Measurements from ENCODE around the gene SERPINI1.

Gene SERPINI1, protein sequence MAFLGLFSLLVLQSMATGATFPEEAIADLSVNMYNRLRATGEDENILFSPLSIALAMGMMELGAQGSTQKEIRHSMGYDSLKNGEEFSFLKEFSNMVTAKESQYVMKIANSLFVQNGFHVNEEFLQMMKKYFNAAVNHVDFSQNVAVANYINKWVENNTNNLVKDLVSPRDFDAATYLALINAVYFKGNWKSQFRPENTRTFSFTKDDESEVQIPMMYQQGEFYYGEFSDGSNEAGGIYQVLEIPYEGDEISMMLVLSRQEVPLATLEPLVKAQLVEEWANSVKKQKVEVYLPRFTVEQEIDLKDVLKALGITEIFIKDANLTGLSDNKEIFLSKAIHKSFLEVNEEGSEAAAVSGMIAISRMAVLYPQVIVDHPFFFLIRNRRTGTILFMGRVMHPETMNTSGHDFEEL

DNA sequence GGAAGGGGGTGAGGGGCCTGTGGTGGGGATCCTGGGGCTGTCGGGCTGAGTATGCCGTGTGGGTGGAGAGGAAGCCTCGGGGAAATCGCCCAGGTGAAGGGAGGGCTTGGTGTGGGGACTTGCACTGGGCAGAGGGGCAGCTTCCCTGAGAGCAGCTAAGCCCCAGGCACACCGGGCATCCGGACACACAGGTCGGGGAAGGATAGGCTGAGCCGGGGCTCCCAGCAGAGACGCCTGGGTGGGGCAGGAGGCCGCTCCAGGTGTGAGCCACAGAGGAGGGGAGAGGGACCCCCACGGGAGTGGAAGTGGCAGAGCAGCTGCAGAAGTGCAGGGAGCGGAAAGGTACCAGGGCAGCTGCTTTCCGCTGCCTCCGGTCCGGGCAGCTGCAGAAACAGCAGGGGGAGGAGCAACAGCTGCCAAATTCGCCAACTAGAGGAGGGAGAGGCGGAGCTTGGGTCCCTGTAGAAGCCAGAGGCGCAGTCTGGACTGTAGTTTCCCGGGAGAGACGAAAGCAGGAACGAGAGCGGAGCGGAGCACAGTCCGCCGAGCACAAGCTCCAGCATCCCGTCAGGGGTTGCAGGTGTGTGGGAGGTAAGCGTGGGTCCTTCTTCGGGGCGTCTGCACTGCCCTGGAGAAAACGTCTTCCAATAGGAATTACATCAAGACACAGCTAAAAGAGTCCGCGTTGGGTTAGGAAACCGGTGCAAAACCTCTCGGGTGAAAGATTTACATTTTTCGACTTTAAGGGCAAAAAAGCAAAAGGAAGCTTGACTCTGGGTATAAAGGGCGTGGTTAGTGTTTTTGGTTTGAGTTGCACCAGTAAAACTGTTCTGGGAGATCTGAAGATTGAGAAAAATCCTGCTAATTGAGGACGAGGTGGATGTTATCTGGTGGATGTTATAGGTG, at the start of gene SERPINI1:
TSS of gene SERPINI1 (plus strand) at position 489 of the 906 bp plus-strand sequence. CDS start 53,408 bp downstream, outside the sequence.
- DNase-seq (ENCODE audit: extremely low read depth in 1 of 2, low read depth in 1 of 2) = peak; percentile 59 to 70

DNA sequence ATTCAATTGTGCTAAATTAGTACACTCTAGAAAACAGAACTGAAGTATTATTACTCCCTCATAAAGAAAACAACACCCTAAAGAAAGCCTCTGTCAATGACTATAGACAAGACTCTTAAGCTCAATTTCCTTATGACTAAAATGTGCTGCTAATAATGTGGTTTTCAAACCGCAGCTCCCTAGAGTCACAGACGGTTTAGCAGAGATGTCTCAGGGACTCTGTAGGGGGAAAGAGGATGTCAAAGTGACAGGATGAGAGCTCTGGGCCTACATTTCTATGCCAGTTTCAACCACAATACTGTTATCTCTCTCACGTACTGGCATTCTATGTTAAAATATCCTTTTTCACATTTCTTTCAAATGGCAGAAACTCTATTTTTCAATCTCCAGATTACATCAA, 44.2 kb upstream of the SERPINI1 start:
- peak in 1 of 2 donors; percentile 11 for DNase-seq (ENCODE audit: extremely low read depth in 1 of 2, low read depth in 1 of 2)

DNA sequence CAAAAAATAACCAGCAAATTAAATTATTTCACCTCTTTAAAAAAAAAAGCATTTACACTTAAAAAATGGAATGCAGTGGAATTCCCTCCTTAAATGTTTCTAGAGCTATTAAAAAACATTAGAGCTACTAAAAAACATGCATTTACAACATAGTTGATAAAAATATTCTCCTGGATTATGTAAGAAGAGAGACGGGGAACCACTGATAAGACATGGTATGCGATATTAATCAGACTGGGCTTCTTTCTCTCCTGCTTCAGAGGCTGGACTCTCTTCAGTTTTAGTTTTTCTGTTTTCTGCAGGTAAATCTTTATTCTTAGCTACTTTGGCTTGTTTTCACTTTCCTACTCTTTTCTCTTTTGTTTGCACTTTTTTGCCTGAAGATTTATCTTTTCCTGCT, 41.4 kb upstream of the SERPINI1 start:
- no peak for DNase-seq (ENCODE audit: extremely low read depth in 1 of 2, low read depth in 1 of 2)

DNA sequence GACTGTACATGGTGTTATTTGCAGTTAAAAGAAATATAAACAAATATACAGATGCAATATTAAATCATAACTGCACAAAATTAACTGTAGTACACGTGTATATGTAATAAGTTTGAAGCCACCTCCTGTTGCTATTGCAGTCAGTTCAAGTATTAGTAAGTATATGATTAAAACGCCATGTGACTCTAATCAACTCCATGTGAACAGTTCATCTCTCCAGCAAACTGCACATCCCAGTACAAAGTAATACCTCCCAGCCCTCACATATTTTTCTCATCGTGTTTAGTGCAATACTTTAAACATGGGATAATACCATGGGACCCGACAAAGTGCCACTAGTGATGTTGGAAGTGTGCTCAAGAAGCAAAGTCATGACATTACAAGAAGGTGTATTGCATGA, 35.5 kb upstream of the SERPINI1 start:
- no peak for DNase-seq (ENCODE audit: extremely low read depth in 1 of 2, low read depth in 1 of 2)

DNA sequence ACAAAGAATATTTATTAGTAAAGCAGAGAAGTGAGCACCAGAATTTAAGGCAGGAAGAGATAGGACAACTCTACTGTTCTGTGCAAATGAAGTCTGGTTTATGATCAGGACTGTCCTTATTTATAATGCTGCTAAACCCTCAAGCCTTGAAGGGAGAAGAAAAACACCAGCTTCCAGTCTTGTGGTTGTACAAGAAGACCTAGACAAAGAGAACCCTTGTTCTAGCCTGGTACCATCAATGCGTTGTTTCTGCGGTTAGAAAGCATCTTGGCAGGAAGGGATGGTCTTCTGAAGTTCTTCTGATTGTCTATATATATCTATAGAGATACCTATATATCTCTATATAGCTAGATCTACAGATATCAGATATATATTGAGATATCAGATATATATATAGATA, 34.6 kb upstream of the SERPINI1 start:
- DNase-seq (ENCODE audit: extremely low read depth in 1 of 2, low read depth in 1 of 2) = no peak

DNA sequence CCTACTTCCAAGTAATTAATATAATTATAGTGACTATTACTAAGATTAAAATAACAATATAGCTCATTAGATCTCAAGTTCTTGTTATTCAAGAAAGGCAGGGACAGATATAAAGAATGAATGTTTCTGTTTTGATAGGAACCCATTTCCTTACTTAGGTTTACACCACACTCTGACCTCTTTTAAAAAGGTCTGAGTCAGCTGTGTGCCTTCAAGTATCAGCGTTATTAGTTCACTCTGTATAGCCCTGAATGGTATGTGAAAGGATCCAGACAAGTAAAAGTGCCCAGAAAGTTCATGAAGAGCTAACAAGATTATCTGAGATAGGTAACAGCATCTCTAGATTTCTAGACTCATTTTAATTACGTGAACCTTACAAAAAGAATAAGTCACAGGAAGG, 29.7 kb upstream of the SERPINI1 start:
- DNase-seq (ENCODE audit: extremely low read depth in 1 of 2, low read depth in 1 of 2) = no peak

DNA sequence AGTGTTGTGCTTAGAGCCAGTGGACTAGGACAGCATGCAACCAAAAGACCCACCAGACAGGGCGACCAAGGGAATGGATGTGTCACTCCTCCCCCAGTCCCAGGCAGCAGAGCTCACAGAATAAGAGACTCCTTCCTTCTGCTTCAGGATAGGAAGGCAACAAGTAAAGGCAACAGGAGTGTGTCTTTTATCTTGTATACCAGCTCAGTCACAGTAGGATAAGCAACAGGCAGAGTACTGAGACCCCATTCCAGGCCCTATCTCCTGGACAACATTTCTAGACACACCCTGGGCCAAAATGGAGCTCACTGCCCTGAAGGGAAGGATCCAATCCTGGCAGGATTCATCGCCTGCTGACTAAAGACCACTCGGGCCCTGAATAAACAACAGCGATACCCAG, 25.8 kb upstream of the SERPINI1 start:
- no peak for DNase-seq (ENCODE audit: extremely low read depth in 1 of 2, low read depth in 1 of 2)

DNA sequence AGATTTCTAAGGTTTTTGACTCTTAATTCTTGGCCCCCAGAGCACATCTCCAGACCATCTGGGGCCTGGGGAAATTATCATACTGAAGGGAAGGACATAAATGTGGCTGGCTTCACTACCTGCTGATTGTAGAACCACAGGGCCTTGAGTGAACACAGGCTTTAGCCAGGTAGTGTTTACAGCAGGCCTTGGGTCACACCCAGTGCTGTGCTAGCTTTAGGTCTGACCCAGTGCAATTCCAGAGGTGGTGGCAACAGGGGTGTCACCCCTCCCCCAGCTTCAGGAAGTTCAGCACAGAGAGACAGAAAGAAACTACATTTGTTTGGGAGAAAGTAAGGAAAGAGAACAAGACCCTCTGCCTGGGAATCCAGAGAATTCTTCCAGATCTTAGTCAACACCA, 25.0 kb upstream of the SERPINI1 start:
- DNase-seq (ENCODE audit: extremely low read depth in 1 of 2, low read depth in 1 of 2) = no peak

DNA sequence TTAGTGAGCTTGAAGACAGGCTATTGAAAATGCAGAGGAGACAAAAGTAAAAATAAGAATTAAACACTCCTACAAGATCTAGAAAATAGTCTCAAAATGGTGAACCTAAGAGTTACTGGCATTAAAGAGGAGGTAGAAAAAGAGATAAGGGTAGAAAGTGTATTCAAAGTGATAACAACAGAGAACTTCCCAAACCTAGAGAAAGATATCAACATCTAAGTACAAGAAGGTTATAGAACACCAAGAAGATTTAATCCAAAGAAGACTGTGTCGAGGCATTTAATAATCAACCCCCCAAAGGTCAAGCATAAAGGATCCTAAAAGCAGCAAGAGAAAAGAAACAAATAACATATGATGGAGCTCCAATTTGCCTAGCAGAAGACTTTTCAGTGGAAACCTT, 24.1 kb upstream of the SERPINI1 start:
- DNase-seq (ENCODE audit: extremely low read depth in 1 of 2, low read depth in 1 of 2) = no peak

DNA sequence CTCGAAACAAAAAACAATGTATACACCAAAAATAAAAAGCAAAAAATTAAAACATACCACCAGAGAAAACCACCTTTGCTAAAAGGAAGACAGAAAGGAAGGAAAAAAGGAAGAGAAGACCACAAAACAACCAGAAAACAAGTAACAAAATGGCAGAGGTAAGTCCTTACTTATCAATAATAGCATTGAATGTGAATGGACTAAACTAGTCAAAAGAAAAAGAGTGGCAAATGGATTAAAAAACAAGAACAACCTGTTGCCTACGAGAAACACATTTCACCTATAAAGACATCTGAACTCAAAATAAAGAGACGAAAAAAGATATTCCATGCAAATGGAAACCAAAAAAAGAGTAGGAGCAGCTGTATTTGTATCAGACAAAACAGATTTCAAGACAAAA, 23.1 kb upstream of the SERPINI1 start:
- DNase-seq (ENCODE audit: extremely low read depth in 1 of 2, low read depth in 1 of 2) = no peak

DNA sequence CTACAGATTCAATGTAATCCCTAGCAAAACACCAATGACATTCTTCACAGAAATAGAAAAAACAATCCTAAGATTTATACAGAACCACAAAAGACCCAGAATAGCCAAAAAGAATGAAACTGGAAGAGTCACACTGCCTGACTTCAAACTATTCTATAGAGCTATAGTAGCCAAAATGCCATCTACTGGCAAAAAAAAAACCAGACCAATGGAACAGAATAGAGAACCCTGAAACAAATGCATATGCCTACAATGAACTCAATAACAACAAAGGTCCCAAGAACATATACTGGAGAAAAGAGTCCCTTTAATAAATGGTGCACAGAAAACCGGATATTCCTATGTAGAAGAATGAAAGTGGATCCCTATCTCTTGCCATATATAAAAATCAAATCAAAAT, 20.6 kb upstream of the SERPINI1 start:
- DNase-seq (ENCODE audit: extremely low read depth in 1 of 2, low read depth in 1 of 2) = no peak

DNA sequence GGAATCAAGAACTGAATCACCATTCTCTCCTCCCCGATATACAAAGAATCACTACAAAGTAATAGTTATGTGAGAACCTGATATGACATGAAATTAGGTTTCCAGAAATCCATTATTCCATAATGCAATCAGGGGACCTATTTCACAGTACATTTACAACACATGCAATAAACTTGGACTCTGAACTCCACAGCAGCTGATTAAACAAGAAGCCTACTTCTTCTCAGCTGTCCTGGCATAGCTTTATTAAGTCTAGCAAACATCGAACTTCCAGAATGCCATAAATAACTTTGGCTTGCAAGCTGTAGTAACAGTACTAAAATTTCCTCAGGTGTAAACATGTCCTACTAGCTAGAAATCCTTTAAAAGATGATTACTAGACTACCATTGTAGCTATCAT, 18.6 kb upstream of the SERPINI1 start:
- DNase-seq (ENCODE audit: extremely low read depth in 1 of 2, low read depth in 1 of 2) = no peak

DNA sequence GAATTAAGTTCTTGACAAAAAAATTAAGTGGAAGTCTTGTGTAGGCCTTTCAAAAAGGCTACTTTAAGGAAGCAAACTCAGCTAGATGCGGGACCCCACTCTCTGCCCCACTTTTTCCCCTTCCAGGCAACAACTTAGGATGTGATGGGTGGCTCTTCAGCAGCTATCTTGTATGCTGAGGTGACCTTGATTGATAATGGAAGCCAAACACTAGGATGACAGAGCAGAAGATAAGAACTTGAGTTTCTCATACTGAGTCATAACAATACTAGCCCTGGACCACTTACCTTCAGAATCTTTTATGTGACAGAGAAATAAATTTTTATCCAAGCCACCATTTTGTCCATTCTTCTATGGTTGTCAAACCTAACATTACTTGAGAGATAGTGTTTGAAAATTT, 16.9 kb upstream of the SERPINI1 start:
- DNase-seq (ENCODE audit: extremely low read depth in 1 of 2, low read depth in 1 of 2) = no peak

DNA sequence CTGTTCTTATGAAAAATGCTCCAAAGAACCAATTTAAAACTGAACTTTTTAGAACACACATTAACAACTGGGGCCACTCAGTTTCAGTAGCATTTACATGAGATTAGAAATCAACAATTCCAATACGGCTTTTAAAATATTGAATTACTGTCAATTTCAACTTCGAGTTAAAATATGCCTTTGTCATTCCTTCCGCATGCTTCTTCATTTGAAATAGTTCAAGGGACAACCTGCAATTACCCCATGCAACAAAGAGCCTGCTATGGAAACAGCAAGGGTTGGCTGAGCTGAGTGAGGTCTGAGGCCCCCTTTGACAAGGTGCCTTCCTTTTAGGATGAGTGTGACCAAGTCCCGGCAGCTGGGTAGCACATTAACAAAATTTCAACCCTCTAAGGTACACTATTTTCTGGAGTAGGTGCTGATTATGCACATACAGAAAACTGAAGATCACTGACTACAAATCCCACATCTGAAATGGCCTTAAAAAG, 12.5 kb upstream of the SERPINI1 start:
- DNase-seq (ENCODE audit: extremely low read depth in 1 of 2, low read depth in 1 of 2) = no peak

DNA sequence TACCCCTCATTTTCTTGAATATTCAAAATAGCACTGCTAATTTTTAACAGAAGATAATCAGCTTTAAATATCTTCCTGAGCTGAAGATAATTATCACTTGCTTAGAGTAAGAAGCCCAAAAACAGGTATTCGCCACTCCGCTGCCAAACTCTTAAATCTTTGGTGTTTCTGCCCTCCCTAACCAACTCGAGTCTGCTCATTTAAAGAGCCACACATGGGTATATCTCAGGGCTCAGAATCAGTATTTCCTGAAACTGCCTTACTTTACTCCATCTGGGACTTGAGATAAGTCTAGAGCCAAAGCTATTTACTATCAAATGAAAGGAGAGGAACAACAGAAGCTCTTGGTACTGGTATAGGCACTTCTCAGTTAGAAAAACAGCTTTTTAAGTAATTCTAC, 11.6 kb upstream of the SERPINI1 start:
- DNase-seq (ENCODE audit: extremely low read depth in 1 of 2, low read depth in 1 of 2) = no peak

DNA sequence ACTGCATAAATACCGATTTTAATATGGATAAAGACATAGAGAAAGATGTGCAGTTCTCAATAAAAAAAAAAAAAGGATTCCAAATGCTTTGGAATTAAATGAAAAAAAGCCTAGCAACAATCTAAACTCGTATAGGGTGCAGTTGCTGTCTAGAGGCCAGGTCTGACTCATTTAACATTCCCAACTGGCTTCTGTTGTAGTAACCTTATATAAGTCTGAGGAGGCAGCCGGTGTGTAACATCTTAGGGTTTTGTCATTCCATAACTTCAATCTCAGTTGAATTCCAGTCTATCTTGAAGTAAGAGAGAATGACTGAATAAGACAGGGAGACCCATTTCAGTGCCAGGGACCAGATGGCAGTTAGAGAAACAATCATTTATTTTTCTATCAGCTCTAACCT, 7.3 kb upstream of the SERPINI1 start:
- no peak for DNase-seq (ENCODE audit: extremely low read depth in 1 of 2, low read depth in 1 of 2)

DNA sequence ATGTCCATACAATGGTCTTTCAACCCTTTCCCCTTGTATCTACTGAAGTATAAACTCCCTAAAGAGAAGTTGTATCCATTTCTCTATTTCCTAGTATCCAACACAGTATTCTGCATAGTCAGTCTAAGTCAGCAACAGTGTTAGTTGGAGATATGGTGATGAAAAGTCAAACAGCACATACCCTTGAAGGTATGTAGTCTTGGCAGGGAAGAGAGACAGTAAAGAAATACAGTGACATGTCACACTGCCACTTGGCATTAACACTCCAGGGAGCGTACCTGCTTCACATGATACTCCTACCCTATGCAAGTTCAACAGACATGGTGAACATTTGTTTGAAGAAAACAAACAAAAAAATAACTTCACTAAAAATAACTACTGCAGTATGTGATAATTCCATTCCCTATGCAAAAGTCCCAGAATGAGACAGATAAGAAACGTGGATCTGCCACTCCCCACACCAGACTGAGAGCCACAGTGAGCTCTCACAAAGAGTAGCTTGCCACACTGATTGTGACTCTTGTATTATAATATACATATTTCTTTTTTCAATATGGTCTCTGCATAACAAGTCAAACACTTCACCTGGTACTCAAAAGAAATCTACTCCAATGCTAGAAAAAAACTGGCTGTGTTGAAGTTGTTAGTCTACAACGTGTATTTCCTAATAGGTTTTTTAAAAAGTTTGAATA, 6.7 kb upstream of the SERPINI1 start:
- no peak for DNase-seq (ENCODE audit: extremely low read depth in 1 of 2, low read depth in 1 of 2)

DNA sequence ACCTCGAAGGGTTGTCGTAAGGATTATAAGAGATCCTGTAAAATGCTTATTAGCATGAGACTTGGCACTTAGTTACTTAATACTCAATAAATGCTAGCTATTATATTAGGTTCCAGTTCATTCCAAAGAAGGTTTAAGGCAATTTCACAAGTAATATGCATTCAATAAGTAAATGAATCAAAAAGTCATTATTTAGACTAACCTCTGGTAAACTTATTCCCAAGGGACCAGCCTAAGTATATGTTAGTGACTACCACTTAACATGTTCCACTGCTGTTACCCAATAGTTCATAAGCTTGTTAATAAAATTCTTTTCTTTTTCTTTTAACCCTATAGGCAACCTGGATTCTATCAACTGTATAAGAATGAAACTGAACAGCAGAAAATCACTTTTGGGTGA, 5.9 kb upstream of the SERPINI1 start:
- no peak for DNase-seq (ENCODE audit: extremely low read depth in 1 of 2, low read depth in 1 of 2)

DNA sequence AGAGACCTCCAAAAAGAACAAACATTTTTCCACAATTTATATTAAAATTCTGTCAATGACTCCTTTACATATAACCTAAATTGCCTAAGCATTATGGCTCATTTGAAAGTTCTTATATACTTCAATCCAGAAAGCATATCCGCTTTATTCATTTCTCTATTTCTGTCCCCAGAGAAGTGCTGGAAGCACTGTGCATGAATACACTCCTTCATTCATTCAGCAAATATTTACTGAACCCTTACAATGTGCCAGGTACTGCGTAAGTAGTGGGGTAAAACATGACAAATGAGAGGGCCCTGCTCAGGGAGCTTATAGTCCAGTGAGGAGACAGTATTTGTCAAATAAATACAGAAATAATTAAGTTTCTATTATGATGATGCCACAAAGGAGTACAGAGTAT, 4.1 kb upstream of the SERPINI1 start:
- DNase-seq (ENCODE audit: extremely low read depth in 1 of 2, low read depth in 1 of 2) = no peak

DNA sequence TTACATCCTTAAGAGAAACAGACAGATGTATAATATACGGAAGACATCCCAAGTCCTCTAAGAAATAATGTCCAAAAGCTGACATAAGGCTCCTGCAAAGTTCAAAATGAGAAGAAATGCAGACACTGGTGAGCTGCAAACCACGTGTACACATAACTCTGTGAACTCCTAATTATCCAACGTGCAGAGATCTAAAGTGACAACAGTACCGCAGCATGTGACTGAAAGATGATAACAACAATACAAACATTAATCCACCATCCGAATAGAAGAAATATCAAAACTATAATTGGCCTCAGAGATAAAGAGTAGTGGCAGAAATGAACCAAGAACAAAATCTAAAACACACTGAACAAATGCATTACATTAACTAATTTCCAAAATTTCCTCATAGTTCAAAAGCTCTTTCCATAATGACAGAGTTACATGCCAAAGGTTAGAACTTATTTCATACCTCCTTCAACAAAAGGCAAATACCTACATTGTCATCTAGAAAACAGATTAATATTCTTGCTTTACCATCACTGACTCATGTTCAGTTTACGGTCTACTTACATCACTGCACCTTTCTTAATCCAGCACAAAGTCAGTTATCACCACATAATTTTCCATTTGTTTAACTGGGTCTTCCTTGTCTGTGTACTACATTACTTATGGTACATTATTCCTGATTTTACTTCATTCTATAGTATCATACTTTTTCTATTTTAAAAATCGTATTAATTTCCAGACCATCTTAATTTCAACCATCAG, 3.0 kb upstream of the SERPINI1 start:
- no peak for DNase-seq (ENCODE audit: extremely low read depth in 1 of 2, low read depth in 1 of 2)
